IMR-90 (cell line): ENCODE measurements around the gene IL1F10. TPM values are rescaled to one million over a fixed set of nuclear protein-coding genes. Genes with fewer than 3 reads are reported as not detected.

Source experiments
- ATAC-seq: fragments of 200-7000 bp; cut with Tn5 transposase; 2 replicates; pipeline ENCODE4 v1.9.1; 2020; ENCODE audit warnings: low read depth, mild to moderate bottlenecking, moderate library complexity
- BruUV-seq: library from RNA; stranded (reverse); fragments of 400-500 nt; replicated peaks from 2 replicates; lab custom pipeline; 2021; lab: Mats Ljungman, UMichigan
- CTCF ChIA-PET: fragments of 300-600 bp; formaldehyde crosslinking; extraction: SDS; loops from one replicate; lab custom pipeline; 2021; ENCODE audit warnings: antibody characterized with exemption; lab: Yijun Ruan, JAX
- POLR2A ChIA-PET: fragments of 300-600 bp; sonication (Branson Sonifier 250); formaldehyde crosslinking; loops from one replicate; lab custom pipeline; 2022; ENCODE audit warnings: antibody characterized with exemption; ENCODE audit not compliant: unreplicated experiment; lab: Charles Lee
- DNase-seq: peaks from one replicate; pipeline ENCODE4 v3.0.0; 2013
- H2AFZ ChIP-seq: replicated peaks from 2 replicates; pipeline ENCODE3; 2013; ENCODE audit warnings: low read length, mild to moderate bottlenecking; ENCODE audit not compliant: poor library complexity
- H2AK5ac ChIP-seq: 2 replicates; pipeline ENCODE4 v1.6.1; 2013; ENCODE audit warnings: low read depth, low read length, inconsistent platforms
- H2AK9ac ChIP-seq: replicated peaks from 2 replicates; pipeline ENCODE3; 2013; ENCODE audit warnings: mild to moderate bottlenecking, low read depth, low read length, moderate library complexity; ENCODE audit not compliant: poor library complexity
- H2BK120ac ChIP-seq: 2 replicates; pipeline ENCODE4 v1.6.1; 2013; ENCODE audit warnings: low read depth, low read length, inconsistent platforms
- H2BK15ac ChIP-seq: 3 replicates; pipeline ENCODE4 v1.6.1; 2013; ENCODE audit warnings: low read depth, low read length, inconsistent platforms
- H2BK20ac ChIP-seq: 2 replicates; pipeline ENCODE4 v1.6.1; 2013; ENCODE audit warnings: low read depth, mild to moderate bottlenecking, inconsistent platforms, low read length, moderate library complexity
- H2BK5ac ChIP-seq: 2 replicates; pipeline ENCODE4 v1.6.1; 2013; ENCODE audit warnings: mild to moderate bottlenecking, low read depth, low read length, inconsistent platforms; ENCODE audit not compliant: poor library complexity, severe bottlenecking
- H3K14ac ChIP-seq: replicated peaks from 2 replicates; pipeline ENCODE4 v1.6.1; 2013; ENCODE audit warnings: low read depth, low read length, inconsistent platforms
- H3K18ac ChIP-seq: 2 replicates; pipeline ENCODE4 v1.6.1; 2013; ENCODE audit warnings: low read depth, low read length, control low read depth
- H3K23ac ChIP-seq: 2 replicates; pipeline ENCODE4 v1.6.1; 2013; ENCODE audit warnings: low read depth, low read length, inconsistent platforms
- H3K27ac ChIP-seq: 2 replicates; pipeline ENCODE4 v1.5.1; 2013; ENCODE audit warnings: mild to moderate bottlenecking, control low read depth, low read length; ENCODE audit not compliant: insufficient read depth
- H3K27me3 ChIP-seq: 2 replicates; pipeline ENCODE4 v1.6.1; 2013; ENCODE audit warnings: low read length; ENCODE audit not compliant: control insufficient read depth, insufficient read depth
- H3K36me3 ChIP-seq: 2 replicates; pipeline ENCODE4 v1.6.1; 2013; ENCODE audit warnings: low read length, mixed read lengths; ENCODE audit not compliant: control insufficient read depth, insufficient read depth
- H3K4ac ChIP-seq: 2 replicates; pipeline ENCODE4 v1.6.1; 2013; ENCODE audit warnings: low read depth, low read length, inconsistent platforms
- H3K4me1 ChIP-seq: 2 replicates; pipeline ENCODE4 v1.6.1; 2013; ENCODE audit warnings: low read length, mixed read lengths; ENCODE audit not compliant: control insufficient read depth, insufficient read depth
- H3K4me2 ChIP-seq: 2 replicates; pipeline ENCODE4 v1.6.1; 2013; ENCODE audit warnings: low read depth, mild to moderate bottlenecking, control low read depth, low read length, moderate library complexity
- H3K4me3 ChIP-seq: 2 replicates; pipeline ENCODE4 v1.5.1; 2013; ENCODE audit warnings: low read depth, mild to moderate bottlenecking, control low read depth, low read length, moderate library complexity; ENCODE audit not compliant: insufficient read depth
- H3K56ac ChIP-seq: 2 replicates; pipeline ENCODE4 v1.6.1; 2013; ENCODE audit warnings: low read length, inconsistent platforms; ENCODE audit not compliant: insufficient read depth; ENCODE audit errors: extremely low read depth
- H3K79me1 ChIP-seq, 2 experiments: 2 replicates each; pipeline ENCODE4 v1.6.1; 2013; ENCODE audit warnings: low read length in 2 of 2, inconsistent platforms in 1 of 2, low read depth in 1 of 2
- H3K9ac ChIP-seq: 2 replicates; pipeline ENCODE4 v1.6.1; 2013; ENCODE audit warnings: low read depth, low read length, control low read depth
- H3K9me1 ChIP-seq: 2 replicates; pipeline ENCODE4 v1.6.1; 2013; ENCODE audit warnings: low read length, inconsistent platforms; ENCODE audit not compliant: insufficient read depth
- H3K9me3 ChIP-seq: 2 replicates; pipeline ENCODE4 v1.6.1; 2013; ENCODE audit warnings: low read length; ENCODE audit not compliant: control insufficient read depth, insufficient read depth
- H4K20me1 ChIP-seq: 2 replicates; pipeline ENCODE4 v1.6.1; 2013; ENCODE audit warnings: low read length, inconsistent platforms; ENCODE audit not compliant: insufficient read depth
- H4K5ac ChIP-seq: 2 replicates; pipeline ENCODE4 v1.6.1; 2013; ENCODE audit warnings: mild to moderate bottlenecking, low read depth, low read length, control low read depth
- H4K8ac ChIP-seq, 2 experiments: 2 replicates each; pipeline ENCODE4 v1.6.1; 2013; ENCODE audit warnings: low read depth in 2 of 2, low read length in 2 of 2, control low read depth in 1 of 2, inconsistent platforms in 1 of 2
- H4K91ac ChIP-seq: 2 replicates; pipeline ENCODE4 v1.6.1; 2013; ENCODE audit warnings: low read depth, low read length, inconsistent platforms; ENCODE audit not compliant: insufficient read depth
- POLR2A ChIP-seq: IDR thresholded peaks from 2 replicates; pipeline ENCODE4 v1.6.1; 2012; ENCODE audit warnings: mild to moderate bottlenecking, low read depth, low read length
- WGBS, 2 experiments: methylation state at CpG; one replicate each; pipeline versions ENCODE4 v1.1.5 to v1.1.7; 2013; ENCODE audit warnings: missing lambda C conversion rate in 2 of 2; ENCODE audit not compliant: insufficient read length in 1 of 2; ENCODE audit errors: extremely low coverage in 2 of 2; 5-methylcytosine and 5-hydroxymethylcytosine counted together
- dilution Hi-C: fragments of 300-500 bp; cut with HindIII; formaldehyde crosslinking; loops from one replicate; pipeline ENCODE4 v1.14.3; 2018; ENCODE audit warnings: low sequenced_read_pairs; ENCODE audit not compliant: unreplicated experiment
- in situ Hi-C: fragments of 300-500 bp; cut with MboI; formaldehyde crosslinking; loops from 3 replicates; pipeline ENCODE4 v1.14.3; 2019; ENCODE audit warnings: low sequenced_read_pairs, inconsistent platforms, mixed read lengths
- intact Hi-C: fragments of 100-400 bp; cut with micrococcal nuclease; formaldehyde crosslinking; loops from 2 replicates; pipeline ENCODE4 v1.10.0; 2022
- polyA plus RNA-seq, 3 experiments: library from polyadenylated mRNA; depleted of rRNA; stranded (reverse); fragments of >200 nt; gene quantifications; 2 replicates each; pipeline ENCODE4 v1.2.3, GENCODE V29; 2012; ENCODE audit warnings: low replicate concordance in 1 of 3
- total RNA-seq: library from RNA; depleted of rRNA; stranded (reverse); fragments of >200 nt; gene quantifications from 2 replicates; pipeline ENCODE4 v1.2.3, GENCODE V29; 2012

IL1F10 gene
- total and polyA plus RNA-seq, 2 of the 4 experiments (the other 2 are of a cell fraction) = not detected

GRCh38 chr2:113036763-113037162 is 31.0 kb upstream of the IL1F10 start:
- ChIA-PET POLR2A (no interaction called here), CTCF (no interaction called here)
- no peak overlapping the region for H2BK120ac ChIP-seq
- dilution Hi-C loops = no loop called here
- WGBS, 2 experiments = 66% methylated on average over 7 of the region's 9 CpGs; no CpG with 5 or more reads in 1 of the 2 experiments
- peak overlapping the region; percentile 26 for H2AFZ ChIP-seq
- H4K5ac ChIP-seq = no peak overlapping the region
- TF ChIP-seq POLR2A = no peak
- H2BK20ac ChIP-seq = no peak overlapping the region
- no peak overlapping the region for H3K23ac ChIP-seq
- H4K91ac ChIP-seq = no peak overlapping the region
- H3K4me1 ChIP-seq = no peaks in the 10 kb centered on the region
- no peak overlapping the region for H3K27ac ChIP-seq
- H3K9me3 ChIP-seq = no peaks in the 10 kb centered on the region
- no peak overlapping the region for H3K4me3 ChIP-seq
- H2BK15ac ChIP-seq = no peak overlapping the region
- H3K18ac ChIP-seq = no peak overlapping the region
- no peaks in the 10 kb centered on the region for H4K20me1 ChIP-seq
- H3K56ac ChIP-seq = no peak overlapping the region
- H3K14ac ChIP-seq = no peak overlapping the region
- BruUV-seq = no TSS peak
- no peaks in the 10 kb centered on the region for H3K9me1 ChIP-seq
- H3K4ac ChIP-seq = no peak overlapping the region
- no peak overlapping the region for H3K4me2 ChIP-seq
- H2AK5ac ChIP-seq = no peak overlapping the region
- H3K9ac ChIP-seq = no peak overlapping the region
- intact Hi-C loops = no loop called here
- H2BK5ac ChIP-seq = no peak overlapping the region
- H4K8ac ChIP-seq = no peak overlapping the region
- peaks cover 15% of the 10 kb centered on the region for H3K27me3 ChIP-seq
- H2AK9ac ChIP-seq = no peak overlapping the region
- no peaks in the 10 kb centered on the region for H3K79me1 ChIP-seq
- in situ Hi-C loops = no loop called here
- no peaks in the 10 kb centered on the region for H3K36me3 ChIP-seq
- ATAC-seq (no peak), DNase-seq (no peak)
